Cardiac septum (tissue), 1 donor: ENCODE measurements around the gene COL27A1. TPM values are rescaled to one million over a fixed set of nuclear protein-coding genes. Genes with fewer than 3 reads are reported as not detected.
A peak's percentile ranks its signal among the peaks of the same experiment; 100 is the strongest.
"Not testable (repeated sequence)": the region's sequence is repeated elsewhere in the genome, so short reads cannot be mapped to it uniquely, and the experiment has no call there.

Source experiments
- DNase-seq: peaks from one replicate; pipeline ENCODE4 v3.0.0-alpha.2; 2020; ENCODE audit warnings: low spot score
- intact Hi-C: fragments of 100-400 bp; cut with DNase I; formaldehyde crosslinking; loops from one replicate; pipeline ENCODE4 v1.14.0; 2022
- total RNA-seq: library from RNA; stranded (reverse); fragmentation: NEBNext Ultra II Directional; extraction: Animal tissue kit (Norgen Biotek cat#: 25700); gene quantifications from one replicate; pipeline ENCODE4 v1.2.1, GENCODE V29; 2021
- donor health status: DM: no; HTN: no; CAD: no.

Gene COL27A1
- total RNA-seq, 1 donor from 2014 or later, result 12.8 TPM

GRCh38 chr9:114121227-114122135 is 33.9 kb upstream of the COL27A1 start:
- DNase-seq, result peak; percentile 70
- intact Hi-C loops, result loop anchor here (5.0 kb wide), 1 partner anchor 129 kb away; no protein-coding TSS in a partner anchor

GRCh38 chr9:114122136-114123027 is 33.0 kb upstream of the COL27A1 start:
- no peak for DNase-seq
- intact Hi-C loops, result loop anchor here (5.0 kb wide), 1 partner anchor 130 kb away; no protein-coding TSS in a partner anchor

- peak; percentile 62 for DNase-seq
- intact Hi-C loops, result loop anchor here (5.0 kb wide), 1 partner anchor 131 kb away; no protein-coding TSS in a partner anchor
Measured at GRCh38 chr9:114123031-114123977, 32.0 kb upstream of the COL27A1 start.

- DNase-seq, result peak; percentile 31
- intact Hi-C loops, result loop anchor here (5.0 kb wide), 1 partner anchor 132 kb away; no protein-coding TSS in a partner anchor
Measured at GRCh38 chr9:114124138-114124537, 31.2 kb upstream of the COL27A1 start.

- peak; percentile 69 for DNase-seq
- intact Hi-C loops, result loop anchor here (5.0 kb wide), 1 partner anchor 133 kb away; no protein-coding TSS in a partner anchor
Measured at GRCh38 chr9:114124666-114125475, 30.5 kb upstream of the COL27A1 start.

- DNase-seq, result peak; percentile 43
- intact Hi-C loops, result no loop called here
Measured at GRCh38 chr9:114125476-114126013, 29.8 kb upstream of the COL27A1 start.

- intact Hi-C loops, result no loop called here
- DNase-seq, result no peak
Measured at GRCh38 chr9:114126247-114127060, 28.9 kb upstream of the COL27A1 start.

- intact Hi-C loops, DNase-seq: not testable (repeated sequence)
Measured at GRCh38 chr9:114128759-114129158, 26.6 kb upstream of the COL27A1 start.

GRCh38 chr9:114130141-114130540 is 25.2 kb upstream of the COL27A1 start:
- intact Hi-C loops, result no loop called here
- no peak for DNase-seq

GRCh38 chr9:114130624-114131277 is 24.6 kb upstream of the COL27A1 start:
- DNase-seq, result no peak
- intact Hi-C loops, result no loop called here

GRCh38 chr9:114131808-114132549 is 23.4 kb upstream of the COL27A1 start:
- intact Hi-C loops, result no loop called here

GRCh38 chr9:114132550-114132918 is 22.8 kb upstream of the COL27A1 start:
- DNase-seq, result no peak
- intact Hi-C loops, result no loop called here

More at GRCh38 chr9:114131808-114132549, 23.4 kb upstream of the COL27A1 start:
- no peak for DNase-seq

- intact Hi-C loops, result no loop called here
- no peak for DNase-seq
Measured at GRCh38 chr9:114134827-114135396, 20.4 kb upstream of the COL27A1 start.

- no peak for DNase-seq
- intact Hi-C loops, result no loop called here
Measured at GRCh38 chr9:114137831-114138230, 17.5 kb upstream of the COL27A1 start.

GRCh38 chr9:114138552-114138971 is 16.8 kb upstream of the COL27A1 start:
- no peak for DNase-seq
- intact Hi-C loops, result no loop called here
